ENCODE measurements around the gene SERPINB10. TPM values are rescaled to one million over a fixed set of nuclear protein-coding genes. Genes with fewer than 3 reads are reported as not detected.

The SERPINB10 gene
- total RNA-seq, 1 donor, result not detected

GRCh38 chr18:63975628-63976027 lies 67.9 kb downstream of the SERPINB10 start:
- TF ChIP-seq CTCF (IDR thresholded peaks at IDR 0.05; ENCODE audit: insufficient read depth, low read length), result no peak
- DNase-seq (ENCODE audit: low read depth), result no peak
- no peak overlapping the region for H3K4me3 ChIP-seq (ENCODE audit: low read depth, low read length)

GRCh38 chr18:63977040-63977439 lies 69.3 kb downstream of the SERPINB10 start:
- H3K4me3 ChIP-seq (ENCODE audit: low read depth, low read length), result no peak overlapping the region
- no peak for DNase-seq (ENCODE audit: low read depth)
- no peak for TF ChIP-seq CTCF (IDR thresholded peaks at IDR 0.05; ENCODE audit: insufficient read depth, low read length)

GRCh38 chr18:63979409-63979920 lies 71.7 kb downstream of the SERPINB10 start:
- TF ChIP-seq CTCF (IDR thresholded peaks at IDR 0.05; ENCODE audit: insufficient read depth, low read length), result peak; percentile 94
- peak; percentile 80 for DNase-seq (ENCODE audit: low read depth)
- H3K4me3 ChIP-seq (ENCODE audit: low read depth, low read length), result peak overlapping the region; percentile 54

GRCh38 chr18:63980027-63980426 lies 72.3 kb downstream of the SERPINB10 start:
- no peak for TF ChIP-seq CTCF (IDR thresholded peaks at IDR 0.05; ENCODE audit: insufficient read depth, low read length)
- H3K4me3 ChIP-seq (ENCODE audit: low read depth, low read length), result peak overlapping the region; percentile 54
- no peak for DNase-seq (ENCODE audit: low read depth)

GRCh38 chr18:63980896-63981460 lies 73.2 kb downstream of the SERPINB10 start:
- TF ChIP-seq CTCF (IDR thresholded peaks at IDR 0.05; ENCODE audit: insufficient read depth, low read length), result no peak
- no peak for DNase-seq (ENCODE audit: low read depth)
- no peak overlapping the region for H3K4me3 ChIP-seq (ENCODE audit: low read depth, low read length)

- no peak for TF ChIP-seq CTCF (IDR thresholded peaks at IDR 0.05; ENCODE audit: insufficient read depth, low read length)
- no peak for DNase-seq (ENCODE audit: low read depth)
- H3K4me3 ChIP-seq (ENCODE audit: low read depth, low read length), result no peak overlapping the region
Measured at GRCh38 chr18:63981719-63982118, 74.0 kb downstream of the SERPINB10 start.

- H3K4me3 ChIP-seq (ENCODE audit: low read depth, low read length), result no peak overlapping the region
- TF ChIP-seq CTCF (IDR thresholded peaks at IDR 0.05; ENCODE audit: insufficient read depth, low read length), result no peak
- DNase-seq (ENCODE audit: low read depth), result no peak
Measured at GRCh38 chr18:63982361-63982760, 74.6 kb downstream of the SERPINB10 start.
